Thoracic aorta (tissue), 2 donors: ENCODE results near the gene SMLR1. TPM values are rescaled to one million over a fixed set of nuclear protein-coding genes. Genes with fewer than 3 reads are reported as not detected.

Experiments
- ATAC-seq: fragments of 150-250 bp; one replicate; pipeline ENCODE4 v1.8.0; 2017; ENCODE audit warnings: low read depth; ENCODE audit not compliant: insufficient number of reproducible peaks, low FRiP score
- DNase-seq: peaks from one replicate; pipeline ENCODE4 v3.0.0-alpha.2; 2020; ENCODE audit warnings: low spot score
- H3K27ac ChIP-seq, 2 donors: fragments of 200-600 bp; sonication (generic); 1 replicate in 1 of 2; 2 replicates in 1 of 2; pipeline ENCODE4 v1.5.1; 2016; ENCODE audit warnings: mild to moderate bottlenecking in 2 of 2, moderate library complexity in 2 of 2
- H3K27me3 ChIP-seq: fragments of 200-600 bp; sonication (generic); replicated peaks from 2 replicates; pipeline ENCODE4 v1.6.0; 2016; ENCODE audit warnings: mild to moderate bottlenecking; ENCODE audit not compliant: insufficient read depth
- H3K36me3 ChIP-seq: fragments of 200-600 bp; sonication (generic); one replicate; pipeline ENCODE4 v1.5.1; 2016
- H3K4me1 ChIP-seq, 2 donors: fragments of 200-600 bp; sonication (generic); 1 replicate in 1 of 2; 2 replicates in 1 of 2; pipeline versions ENCODE4 v1.5.1 to v1.6.0; 2016; ENCODE audit warnings: low read depth in 2 of 2, mild to moderate bottlenecking in 1 of 2; ENCODE audit not compliant: control insufficient read depth in 1 of 2
- H3K4me3 ChIP-seq: fragments of 200-600 bp; sonication (generic); 2 replicates; pipeline ENCODE4 v1.5.1; 2016; ENCODE audit warnings: mild to moderate bottlenecking
- H3K9me3 ChIP-seq: fragments of 200-600 bp; sonication (generic); 2 replicates; pipeline ENCODE4 v1.5.1; 2016
- CTCF ChIP-seq: fragments of 200-600 bp; sonication (generic); IDR thresholded peaks from one replicate; pipeline ENCODE4 v1.5.1; 2019; ENCODE audit warnings: antibody characterized with exemption
- total RNA-seq, 2 donors: library from RNA; depleted of rRNA; stranded (reverse); fragments of >200 nt; gene quantifications; one replicate each; pipeline versions ENCODE4 v1.1.0 to v1.2.3, GENCODE V29; 2016

Gene SMLR1
- total RNA-seq, 2 donors from 2014 or later, result not detected

GRCh38 chr6:130783416-130784107 is 43.6 kb upstream of the SMLR1 start:
- TF ChIP-seq CTCF, result no peak
- H3K27me3 ChIP-seq, result no peaks in the 10 kb centered on the region
- H3K4me3 ChIP-seq, result no peak overlapping the region
- no peak for ATAC-seq
- no peaks in the 10 kb centered on the region for H3K36me3 ChIP-seq
- no peak for DNase-seq
- H3K27ac ChIP-seq, result no peak overlapping the region
- no peaks in the 10 kb centered on the region for H3K9me3 ChIP-seq
- peaks cover 0 to 9% of the 10 kb centered on the region in 2 donors for H3K4me1 ChIP-seq

GRCh38 chr6:130787726-130788500 is 39.3 kb upstream of the SMLR1 start:
- no peak for ATAC-seq
- no peak for DNase-seq
- no peak overlapping the region for H3K27ac ChIP-seq
- TF ChIP-seq CTCF, result no peak
- no peaks in the 10 kb centered on the region for H3K36me3 ChIP-seq
- H3K9me3 ChIP-seq, result no peaks in the 10 kb centered on the region
- H3K27me3 ChIP-seq, result no peaks in the 10 kb centered on the region
- H3K4me1 ChIP-seq, result no peaks in the 10 kb centered on the region
- H3K4me3 ChIP-seq, result no peak overlapping the region

GRCh38 chr6:130788954-130789353 is 38.3 kb upstream of the SMLR1 start:
- DNase-seq, result no peak
- no peak overlapping the region for H3K4me3 ChIP-seq
- no peak for TF ChIP-seq CTCF
- H3K36me3 ChIP-seq, result no peaks in the 10 kb centered on the region
- no peak overlapping the region for H3K27ac ChIP-seq
- no peaks in the 10 kb centered on the region for H3K27me3 ChIP-seq
- no peaks in the 10 kb centered on the region for H3K4me1 ChIP-seq
- no peak for ATAC-seq
- H3K9me3 ChIP-seq, result no peaks in the 10 kb centered on the region

- TF ChIP-seq CTCF, result no peak
- ATAC-seq (no peak), DNase-seq (no peak)
- Histone ChIP-seq H3K27me3 (no peaks in the 10 kb centered on the region), H3K27ac (no peak overlapping the region), H3K36me3 (no peaks in the 10 kb centered on the region), H3K9me3 (no peaks in the 10 kb centered on the region), H3K4me1 (no peaks in the 10 kb centered on the region), H3K4me3 (no peak overlapping the region)
Measured at GRCh38 chr6:130794010-130794697, 33.1 kb upstream of the SMLR1 start.

- Histone ChIP-seq H3K9me3 (no peaks in the 10 kb centered on the region), H3K4me3 (no peak overlapping the region), H3K27ac (no peak overlapping the region), H3K36me3 (no peaks in the 10 kb centered on the region), H3K4me1 (no peaks in the 10 kb centered on the region), H3K27me3 (no peaks in the 10 kb centered on the region)
- ATAC-seq, result no peak
- TF ChIP-seq CTCF, result no peak
- no peak for DNase-seq
Measured at GRCh38 chr6:130794738-130795137, 32.5 kb upstream of the SMLR1 start.
